Stimulated activated CD8-positive, alpha-beta memory T cell treated with anti-CD3 and anti-CD28 coated beads, Interleukin-15, amount 100 ng/mL, for 1 hour (primary cell): ENCODE results near the gene DPH1.
"Not testable (repeated sequence)": the region's sequence is repeated elsewhere in the genome, so short reads cannot be mapped to it uniquely, and the experiment has no call there.

Source experiments
- DNase-seq: peaks from one replicate; pipeline ENCODE4 v3.0.0-alpha.2; 2020; ENCODE audit warnings: low read depth

Gene DPH1

GRCh38 chr17:2008332-2009126 lies 21.4 kb upstream of the DPH1 start:
- DNase-seq = no peak

- DNase-seq = no peak
Measured at GRCh38 chr17:2009737-2010136, 20.2 kb upstream of the DPH1 start.

GRCh38 chr17:2011411-2012371 lies 18.3 kb upstream of the DPH1 start:
- DNase-seq = no peak

- DNase-seq = no peak
Measured at GRCh38 chr17:2012499-2012898, 17.5 kb upstream of the DPH1 start.

- DNase-seq = not testable (repeated sequence)
Measured at GRCh38 chr17:2013220-2013993, 16.5 kb upstream of the DPH1 start.

- no peak for DNase-seq
Measured at GRCh38 chr17:2013994-2014317, 16.0 kb upstream of the DPH1 start.

- no peak for DNase-seq
Measured at GRCh38 chr17:2015314-2015713, 14.6 kb upstream of the DPH1 start.

- no peak for DNase-seq
Measured at GRCh38 chr17:2016494-2016893, 13.5 kb upstream of the DPH1 start.

- DNase-seq = no peak
Measured at GRCh38 chr17:2017274-2017941, 12.5 kb upstream of the DPH1 start.

GRCh38 chr17:2018716-2019510 lies 11.0 kb upstream of the DPH1 start:
- no peak for DNase-seq

GRCh38 chr17:2019723-2020122 lies 10.2 kb upstream of the DPH1 start:
- no peak for DNase-seq

- no peak for DNase-seq
Measured at GRCh38 chr17:2020721-2021120, 9.2 kb upstream of the DPH1 start.

GRCh38 chr17:2022647-2023240 lies 7.2 kb upstream of the DPH1 start:
- DNase-seq = no peak

GRCh38 chr17:2023256-2023655 lies 6.7 kb upstream of the DPH1 start:
- no peak for DNase-seq

- no peak for DNase-seq
Measured at GRCh38 chr17:2023692-2024571, 6.0 kb upstream of the DPH1 start.

GRCh38 chr17:2024572-2025219 lies 5.3 kb upstream of the DPH1 start:
- DNase-seq = no peak

GRCh38 chr17:2025220-2025621 lies 4.7 kb upstream of the DPH1 start, which contains the start of gene RTN4RL1:
RTN4RL1 (minus strand) TSS chr17:2025334; CDS start chr17:2024865, 469 bp downstream.
- DNase-seq = peak; percentile 51

- no peak for DNase-seq
Measured at GRCh38 chr17:2025622-2026309, 4.2 kb upstream of the DPH1 start.
